GM20000 (cell line): ENCODE results near the gene ECHDC1.

ENCODE experiments used
- DNase-seq: peaks from one replicate; pipeline ENCODE4 v3.0.0; 2012; ENCODE audit warnings: low spot score
- CTCF ChIP-seq: IDR thresholded peaks from 2 replicates; pipeline ENCODE4 v1.5.1; 2012; ENCODE audit warnings: mild to moderate bottlenecking, control low read depth; ENCODE audit errors: extremely low read depth, missing control alignments

The ECHDC1 gene

GRCh38 chr6:127305741-127306140, 37.7 kb downstream of the ECHDC1 start:
- DNase-seq, result no peak
- TF ChIP-seq CTCF, result no peak

DNA sequence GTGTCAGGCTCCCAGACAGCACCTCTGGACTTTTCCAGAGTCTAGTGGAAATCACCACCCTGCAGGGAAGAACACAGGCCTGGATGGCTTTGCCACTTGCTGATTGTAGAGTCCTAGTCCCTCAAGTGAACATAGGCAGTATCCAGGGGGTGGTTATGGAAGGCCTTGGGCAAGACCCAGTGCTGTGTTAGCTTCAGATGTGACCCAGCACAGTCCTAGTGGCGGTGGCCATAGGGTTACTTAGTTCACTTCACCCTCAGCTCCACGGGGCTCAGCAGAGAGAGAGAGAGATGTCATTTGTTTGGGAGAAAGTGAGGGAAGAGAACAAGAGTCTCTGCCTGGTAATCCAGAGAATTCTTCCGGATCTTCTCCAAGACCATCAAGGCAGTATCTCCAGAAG, 39.5 kb downstream of the ECHDC1 start:
- DNase-seq, result no peak

GRCh38 chr6:127302728-127303660, 40.4 kb downstream of the ECHDC1 start:
- peak; percentile 45 for DNase-seq
- peak; percentile 49 for TF ChIP-seq CTCF

More for the DNA sequence above, 39.5 kb downstream of the ECHDC1 start:
- TF ChIP-seq CTCF, result no peak

GRCh38 chr6:127301199-127301700, 42.2 kb downstream of the ECHDC1 start:
- DNase-seq, result no peak
- TF ChIP-seq CTCF, result no peak

- DNase-seq, result no peak
- no peak for TF ChIP-seq CTCF
Observed at GRCh38 chr6:127300411-127300810, 43.0 kb downstream of the ECHDC1 start.

DNA sequence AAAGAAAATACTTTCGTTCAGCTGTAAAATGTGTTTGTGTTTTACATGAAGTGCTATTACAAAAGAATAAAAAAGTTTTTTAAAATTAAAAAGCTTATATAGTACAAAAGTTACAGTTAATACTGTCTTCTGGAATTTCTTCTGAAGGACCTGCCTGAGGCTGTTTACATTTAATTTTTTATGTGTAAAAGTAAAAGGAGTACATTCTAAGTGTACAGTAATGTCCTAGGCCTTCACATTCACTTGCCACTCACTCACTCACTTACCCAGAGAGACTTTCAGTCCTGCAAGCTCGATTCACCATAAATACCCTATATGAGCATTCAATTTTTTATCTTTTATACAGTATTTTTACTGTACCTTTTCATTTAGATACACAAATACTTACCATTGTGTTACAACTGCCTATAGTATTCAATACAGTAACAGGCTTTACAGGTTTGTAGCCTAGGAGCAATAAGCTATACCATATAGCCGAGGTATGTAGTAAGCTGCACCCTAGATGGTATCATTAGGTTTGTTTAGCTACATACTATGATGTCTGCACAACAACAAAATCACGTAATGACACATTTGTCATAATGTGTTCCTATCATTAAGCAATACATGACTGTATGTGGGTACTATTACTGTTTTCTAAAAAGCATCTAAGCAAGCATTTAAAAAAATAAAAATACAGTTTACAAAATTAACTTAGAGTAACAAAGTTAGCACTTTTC, 43.7 kb downstream of the ECHDC1 start:
- DNase-seq, result no peak
- no peak for TF ChIP-seq CTCF

DNA sequence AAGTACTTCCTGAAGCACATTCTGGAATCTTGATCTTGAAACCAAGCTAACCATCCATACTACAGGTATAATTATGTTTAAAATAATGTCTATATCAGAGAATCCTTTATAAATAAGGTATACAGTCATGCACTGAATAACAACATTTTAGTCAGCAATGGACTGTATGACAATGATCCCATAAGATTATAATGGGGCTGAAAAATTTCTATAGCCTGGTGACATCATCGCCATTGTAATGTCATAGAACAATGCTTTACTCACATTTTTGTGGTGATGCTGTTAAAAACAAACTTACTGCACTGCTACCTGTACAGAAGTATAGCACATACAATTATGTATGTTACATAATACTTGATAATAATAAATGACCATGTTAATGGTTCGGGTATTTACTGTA, 44.9 kb downstream of the ECHDC1 start:
- no peak for TF ChIP-seq CTCF
- DNase-seq, result no peak
